Smooth muscle cell (in vitro differentiated cells): ENCODE results near the gene EPO. TPM values are rescaled to one million over a fixed set of nuclear protein-coding genes. Genes with fewer than 3 reads are reported as not detected.

ENCODE experiments used
- DNase-seq: peaks from one replicate; lab custom pipeline; 2025; ENCODE audit not compliant: unreplicated experiment; lab: John Stamatoyannopoulos, UW
- H2AFZ ChIP-seq: fragments of 200-600 bp; sonication (generic); 2 replicates; pipeline ENCODE4 v1.6.0; 2016; ENCODE audit warnings: antibody characterized with exemption, low read depth, mild to moderate bottlenecking
- H3F3A ChIP-seq: fragments of 200-600 bp; sonication (generic); 2 replicates; pipeline ENCODE4 v1.6.0; 2017; ENCODE audit warnings: antibody characterized with exemption, low read depth
- H3K27ac ChIP-seq: fragments of 200-600 bp; sonication (generic); 2 replicates; pipeline ENCODE4 v1.5.1; 2016; ENCODE audit warnings: low read depth, mild to moderate bottlenecking
- H3K27me3 ChIP-seq: fragments of 200-600 bp; sonication (generic); 2 replicates; pipeline ENCODE4 v1.6.1; 2016; ENCODE audit warnings: low read depth, mild to moderate bottlenecking
- H3K36me3 ChIP-seq: fragments of 200-600 bp; sonication (generic); 2 replicates; pipeline ENCODE4 v1.5.1; 2016; ENCODE audit warnings: low read depth
- H3K4me1 ChIP-seq: fragments of 200-600 bp; sonication (generic); 2 replicates; pipeline ENCODE4 v1.5.1; 2016; ENCODE audit warnings: low read depth
- H3K4me2 ChIP-seq: fragments of 200-600 bp; sonication (generic); 2 replicates; pipeline ENCODE4 v1.6.0; 2016; ENCODE audit warnings: mild to moderate bottlenecking
- H3K4me3 ChIP-seq: fragments of 200-600 bp; sonication (generic); 2 replicates; pipeline ENCODE4 v1.5.1; 2016; ENCODE audit warnings: mild to moderate bottlenecking
- H3K79me2 ChIP-seq: fragments of 200-600 bp; sonication (generic); 2 replicates; pipeline ENCODE4 v1.6.0; 2016; ENCODE audit warnings: low read depth, mild to moderate bottlenecking
- H3K9ac ChIP-seq: fragments of 200-600 bp; sonication (generic); 2 replicates; pipeline ENCODE4 v1.6.0; 2016; ENCODE audit warnings: low read depth
- H3K9me3 ChIP-seq: fragments of 200-600 bp; sonication (generic); replicated peaks from 2 replicates; pipeline ENCODE4 v1.5.1; 2016; ENCODE audit warnings: low read depth
- H4K20me1 ChIP-seq: fragments of 200-600 bp; sonication (generic); 2 replicates; pipeline ENCODE4 v1.6.0; 2016; ENCODE audit warnings: low read depth
- CTCF ChIP-seq: fragments of 200-600 bp; sonication (generic); IDR thresholded peaks from 2 replicates; pipeline ENCODE4 v1.5.1; 2017; ENCODE audit warnings: borderline replicate concordance, mild to moderate bottlenecking, antibody characterized with exemption; ENCODE audit not compliant: insufficient read depth, poor library complexity, severe bottlenecking
- WGBS: methylation state at CpG from one replicate; pipeline ENCODE4 v1.1.7; 2016; ENCODE audit warnings: low lambda C conversion rate; 5-methylcytosine and 5-hydroxymethylcytosine counted together
- polyA plus RNA-seq: library from polyadenylated mRNA; unstranded; fragments of >200 nt; fragmentation: Nextera tagmentation; extraction: Ambion mirVana; gene quantifications from 2 replicates; pipeline ENCODE4 v1.2.1, GENCODE V29; 2016
- total RNA-seq: library from RNA; depleted of rRNA; stranded (reverse); fragments of >200 nt; gene quantifications from 2 replicates; pipeline ENCODE4 v1.2.3, GENCODE V29; 2014

EPO gene
- total RNA-seq (not detected in 2 replicates), polyA plus RNA-seq (not detected in 2 replicates)

DNA sequence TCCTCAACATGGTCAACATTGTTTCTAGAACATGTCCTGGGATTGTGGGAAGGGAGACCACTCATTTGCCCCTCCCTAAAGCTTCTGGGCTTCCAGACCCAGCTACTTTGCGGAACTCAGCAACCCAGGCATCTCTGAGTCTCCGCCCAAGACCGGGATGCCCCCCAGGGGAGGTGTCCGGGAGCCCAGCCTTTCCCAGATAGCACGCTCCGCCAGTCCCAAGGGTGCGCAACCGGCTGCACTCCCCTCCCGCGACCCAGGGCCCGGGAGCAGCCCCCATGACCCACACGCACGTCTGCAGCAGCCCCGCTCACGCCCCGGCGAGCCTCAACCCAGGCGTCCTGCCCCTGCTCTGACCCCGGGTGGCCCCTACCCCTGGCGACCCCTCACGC, at the start of gene EPO:
TSS of gene EPO (plus strand) at position 190 of the 392 bp plus-strand sequence. CDS start 513 bp downstream, outside the sequence.
- Histone ChIP-seq H3K4me2 (peak within 1 kb of the TSS; percentile 81), H4K20me1 (no peaks in the 10 kb centered on the region), H3K4me3 (peak within 1 kb of the TSS; percentile 31)

DNA sequence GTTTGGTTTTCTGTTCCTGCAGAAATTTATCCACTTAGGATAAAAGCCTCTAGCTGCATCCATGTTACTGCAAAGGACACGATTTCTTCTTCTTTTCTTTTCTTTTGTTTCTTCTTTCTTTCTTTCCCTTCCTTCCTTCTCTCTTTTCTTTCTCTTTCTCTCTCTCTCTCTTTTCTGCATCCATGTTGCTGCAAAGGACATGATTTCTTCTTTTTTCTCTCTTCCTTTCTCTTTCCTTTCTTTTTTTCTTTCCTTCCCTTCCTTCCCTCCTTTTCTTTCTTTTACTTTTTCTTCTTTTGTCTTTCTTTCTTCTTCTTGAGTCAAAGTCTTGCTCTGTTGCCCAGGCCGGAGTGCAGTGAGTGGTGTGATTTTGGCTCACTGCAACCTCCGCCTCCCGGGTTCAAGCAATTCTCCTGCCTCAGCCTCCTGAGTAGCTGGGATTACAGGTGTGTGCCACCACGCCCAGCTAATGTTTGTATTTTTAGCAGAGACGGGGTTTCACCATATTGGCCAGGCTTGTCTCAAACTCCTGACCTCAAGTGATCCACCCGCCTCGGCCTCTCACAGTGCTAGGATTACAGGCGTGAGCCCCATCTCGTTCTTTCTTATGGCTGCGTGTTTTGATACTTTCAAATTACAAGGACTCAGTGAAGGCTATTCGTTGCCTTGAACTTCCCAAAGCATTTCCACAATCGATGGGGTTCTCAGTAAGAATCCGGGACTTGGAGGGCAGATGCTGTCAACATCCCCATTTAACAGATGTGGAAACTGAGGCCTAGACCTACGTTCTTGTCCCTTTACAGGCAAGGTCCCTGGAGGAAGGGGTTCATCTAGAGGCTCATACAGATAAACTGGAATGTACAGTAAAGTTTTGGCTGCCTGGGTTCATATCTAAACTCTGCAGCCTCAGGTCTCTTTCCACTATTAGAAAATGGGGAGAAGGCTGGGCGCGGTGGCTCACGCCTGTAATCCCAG, 48.6 kb upstream of the EPO start:
- WGBS: 94% methylated on average over 18 of the region's 18 CpGs
- TF ChIP-seq CTCF: no peak
- H3K27ac ChIP-seq: no peak overlapping the region

More for the DNA sequence above, at the start of gene EPO:
- Histone ChIP-seq H3K36me3 (no peaks in the 10 kb centered on the region), H3K9me3 (no peaks in the 10 kb centered on the region), H2AFZ (no peak within 1 kb of the TSS), H3K4me1 (peaks cover 8% of the 10 kb centered on the region), H3F3A (no peaks in the 10 kb centered on the region), H3K27me3 (peaks cover 49% of the 10 kb centered on the region), H3K27ac (no peak within 1 kb of the TSS), H3K79me2 (no peaks in the 10 kb centered on the region), H3K9ac (no peak within 1 kb of the TSS)
- no peak for TF ChIP-seq CTCF
- DNase-seq: no peak
- 6% methylated on average over 19 of the region's 21 CpGs for WGBS

DNA sequence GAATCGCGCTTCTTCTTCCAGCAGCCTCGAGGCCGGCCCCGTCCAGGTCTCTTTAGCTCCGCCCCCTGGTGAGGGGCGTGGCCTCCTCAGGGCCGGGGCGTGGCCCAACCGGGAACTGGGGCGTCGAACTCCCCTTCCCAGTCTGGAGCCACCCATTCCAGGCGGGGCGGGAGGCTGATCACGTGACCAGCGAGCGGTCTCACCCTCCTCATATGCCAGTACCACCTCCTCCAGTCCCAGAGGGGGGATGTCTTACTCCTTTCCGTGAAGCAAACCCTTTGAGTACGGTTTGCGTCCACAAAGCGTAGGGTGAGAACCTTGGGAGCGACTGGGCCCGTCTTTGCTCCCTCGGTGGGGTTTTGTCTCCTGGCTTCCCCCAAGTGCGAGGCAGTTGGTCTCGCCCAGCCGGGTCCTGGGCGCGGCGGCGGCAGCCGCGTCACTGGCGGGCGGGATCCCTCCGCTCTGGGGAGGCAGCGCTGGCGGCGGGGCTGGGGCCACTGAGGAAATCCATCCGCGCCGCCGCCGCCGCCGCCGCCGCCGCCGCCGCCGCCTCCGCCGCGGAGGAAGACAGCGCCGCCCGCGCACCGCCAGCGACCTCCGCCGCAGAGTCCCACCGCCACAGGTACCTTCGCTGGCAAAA, 46.8 kb upstream of the EPO start, which contains the start of gene GNB2:
TSS of gene GNB2 (plus strand) at position 439 of the 640 bp plus-strand sequence. CDS start 2,526 bp downstream, outside the sequence.
- under 1% methylated on average over 36 of the region's 65 CpGs for WGBS
- peaks cover 32% of the 10 kb centered on the region for H3K79me2 ChIP-seq
- H3K36me3 ChIP-seq: no peaks in the 10 kb centered on the region
- H3K27me3 ChIP-seq: no peaks in the 10 kb centered on the region
- peak within 1 kb of the TSS; percentile 82 for H3K9ac ChIP-seq
- no peaks in the 10 kb centered on the region for H3K9me3 ChIP-seq
- H3K27ac ChIP-seq: peak within 1 kb of the TSS; percentile 81
- peak within 1 kb of the TSS; percentile 78 for H3K4me3 ChIP-seq
- H3K4me1 ChIP-seq: no peaks in the 10 kb centered on the region
- DNase-seq: peak; percentile 97
- H3K4me2 ChIP-seq: peak within 1 kb of the TSS; percentile 98
- TF ChIP-seq CTCF: no peak
- peaks cover 42% of the 10 kb centered on the region for H4K20me1 ChIP-seq
- H2AFZ ChIP-seq: peak within 1 kb of the TSS; percentile 87
- H3F3A ChIP-seq: peaks cover 7% of the 10 kb centered on the region

More for the DNA sequence above, 48.6 kb upstream of the EPO start:
- Histone ChIP-seq H3K79me2 (peaks cover 28% of the 10 kb centered on the region), H2AFZ (no peak overlapping the region), H3K9me3 (no peaks in the 10 kb centered on the region), H3K27me3 (no peaks in the 10 kb centered on the region), H4K20me1 (peaks cover 24% of the 10 kb centered on the region), H3K9ac (no peak overlapping the region), H3K4me2 (no peak overlapping the region), H3F3A (peaks cover 4% of the 10 kb centered on the region), H3K4me1 (no peaks in the 10 kb centered on the region), H3K4me3 (no peak overlapping the region), H3K36me3 (no peaks in the 10 kb centered on the region)
- DNase-seq: no peak
